CD4-positive, alpha-beta T cell treated with Interferon alpha-2 for 1 hour (primary cell): ENCODE measurements around the gene PCGF1.
A peak's percentile ranks its signal among the peaks of the same experiment; 100 is the strongest.

Source experiments
- DNase-seq, 2 donors: peaks; one replicate each; pipeline ENCODE4 v3.0.0-alpha.2; 2020 to 2022

The PCGF1 gene

DNA sequence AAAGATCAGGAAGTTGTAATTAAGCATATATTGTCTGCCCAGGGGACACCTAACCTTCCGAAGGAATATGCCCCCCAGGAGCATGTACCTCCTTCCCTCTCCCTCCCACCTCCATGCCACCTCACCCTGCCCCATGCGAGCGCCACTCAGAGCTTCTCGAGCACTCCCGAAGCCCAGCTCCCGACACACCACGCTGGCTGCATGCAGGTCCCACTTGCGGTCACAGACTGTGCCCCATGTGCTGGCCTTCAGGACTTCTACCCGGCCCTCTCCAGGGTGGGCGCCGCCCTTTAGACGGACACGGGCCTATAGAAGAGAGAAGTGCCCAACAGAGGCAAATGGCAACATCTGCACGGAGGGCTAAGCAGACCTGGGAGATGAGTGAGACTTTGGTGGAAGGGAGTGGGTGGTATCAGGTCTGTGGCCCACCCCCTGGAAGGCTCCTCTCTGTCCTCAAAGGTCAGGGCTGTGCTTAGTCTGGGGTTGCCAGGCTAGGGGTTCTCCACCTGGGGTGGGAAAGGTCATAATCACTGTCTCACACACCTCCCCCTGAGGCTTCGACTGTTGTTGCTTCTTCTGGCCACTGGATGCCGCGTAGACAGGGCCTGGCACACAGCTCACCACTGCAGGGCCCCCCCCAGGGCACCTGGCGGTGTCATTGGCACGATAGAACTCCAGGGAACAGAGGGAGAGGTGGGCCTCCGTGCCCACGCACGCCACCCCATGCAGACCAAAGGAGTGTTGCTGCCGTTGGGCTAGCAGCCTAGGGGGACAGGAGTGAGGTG, 28.9 kb upstream of the PCGF1 start:
- no peak for DNase-seq

DNA sequence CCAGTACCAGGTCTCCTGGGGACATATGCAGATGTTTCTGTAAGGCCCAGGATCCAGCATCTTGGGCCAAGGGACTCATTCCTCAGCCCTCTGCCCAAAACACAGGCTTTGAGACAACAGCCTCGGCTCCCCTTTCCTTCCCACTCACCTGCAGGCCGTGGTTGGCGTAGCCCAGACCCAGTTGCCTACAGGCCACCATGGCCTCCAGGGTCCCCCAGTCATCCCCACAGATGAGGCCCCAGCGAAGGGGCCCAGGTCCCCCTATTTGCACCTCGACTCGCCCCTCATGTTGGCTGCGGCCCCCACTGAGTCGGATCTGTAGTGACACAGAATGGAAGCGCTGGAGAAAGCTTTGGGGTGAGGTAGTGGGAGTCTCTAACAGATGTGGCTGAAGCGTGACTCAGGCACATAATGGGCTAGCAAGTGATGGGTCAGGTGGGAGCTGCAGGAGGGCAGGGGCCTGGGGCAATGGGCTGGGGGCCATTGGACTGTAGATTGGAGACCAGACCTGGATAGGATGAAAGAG, 28.0 kb upstream of the PCGF1 start:
- DNase-seq: no peak

DNA sequence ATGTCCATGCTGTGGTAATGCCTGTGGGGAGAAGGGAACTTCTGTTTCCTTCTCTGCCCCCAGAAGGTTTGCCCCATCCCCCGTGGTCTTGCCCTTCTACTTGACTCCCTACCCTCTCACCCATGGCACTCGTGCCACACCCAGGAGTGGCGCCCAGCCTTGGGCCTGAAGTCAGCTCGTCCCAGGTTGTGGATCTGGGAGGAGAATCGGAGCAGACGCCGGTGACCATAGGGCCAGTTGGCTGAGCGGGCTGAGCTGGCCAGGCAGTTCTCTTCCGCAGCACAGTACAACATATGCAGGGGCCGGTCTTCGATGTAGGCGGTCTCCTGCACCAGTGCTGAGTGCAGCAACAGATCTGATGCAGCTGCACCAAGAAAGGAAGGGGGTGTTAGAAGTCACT, 26.9 kb upstream of the PCGF1 start:
- DNase-seq: no peak

DNA sequence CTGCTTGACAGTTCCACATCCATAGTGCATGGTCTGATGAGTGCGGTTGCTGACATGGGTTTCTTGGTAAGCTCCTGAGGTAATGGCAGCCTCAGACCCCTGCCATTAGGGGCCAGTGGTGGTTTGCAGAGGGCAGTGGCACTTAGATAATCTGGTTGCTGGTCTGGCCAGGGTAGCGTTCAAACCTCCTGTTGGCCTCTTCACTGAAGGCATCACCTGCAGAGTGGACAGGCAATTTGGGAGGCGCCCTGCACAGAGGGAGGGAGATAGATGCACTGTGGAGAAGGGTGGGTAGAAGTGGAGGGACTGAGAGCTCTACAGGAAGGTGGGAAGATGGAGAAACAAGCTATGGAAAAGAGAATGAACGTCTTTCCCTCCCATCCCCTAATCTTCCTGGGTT, 26.0 kb upstream of the PCGF1 start:
- no peak for DNase-seq

DNA sequence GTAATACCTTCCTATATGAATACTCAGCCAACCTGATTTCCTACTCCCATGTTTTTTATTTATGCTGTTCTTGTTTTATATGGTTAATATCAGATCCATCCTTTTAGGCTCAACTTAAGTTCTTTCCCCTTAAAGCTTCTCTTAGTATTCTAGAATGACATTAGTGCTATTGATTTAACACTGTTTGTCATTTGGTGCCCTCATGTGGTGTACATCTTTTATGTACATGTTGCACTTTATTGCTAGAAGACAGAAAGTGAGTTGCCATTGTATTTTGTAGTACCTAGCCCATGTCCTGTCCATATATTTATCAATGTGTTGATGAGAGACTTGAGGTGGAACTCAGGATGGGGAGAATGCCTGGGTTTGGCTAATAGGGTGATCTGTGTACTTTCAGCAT, 24.7 kb upstream of the PCGF1 start:
- DNase-seq: peak in 1 of 2 donors; percentile 68

DNA sequence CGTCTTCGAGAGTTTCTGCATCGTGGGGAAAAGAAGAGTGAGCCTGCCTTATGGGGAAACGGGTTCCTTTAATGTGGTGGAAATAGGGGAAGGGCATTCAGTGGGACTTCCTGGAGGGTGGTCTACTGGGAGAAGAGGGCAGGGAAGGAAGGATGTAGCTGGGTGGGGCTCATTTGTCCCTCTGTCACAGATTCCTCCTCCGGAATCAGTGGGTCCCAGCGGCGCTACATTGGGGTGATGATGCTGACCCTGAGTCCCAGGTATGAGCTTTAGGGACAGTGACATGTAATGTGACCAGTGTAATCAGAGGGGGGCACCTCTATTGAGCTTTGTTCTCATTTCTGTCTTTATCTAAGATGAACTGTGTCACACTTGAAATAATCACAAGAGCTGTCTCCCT, 24.2 kb upstream of the PCGF1 start:
- DNase-seq: no peak

DNA sequence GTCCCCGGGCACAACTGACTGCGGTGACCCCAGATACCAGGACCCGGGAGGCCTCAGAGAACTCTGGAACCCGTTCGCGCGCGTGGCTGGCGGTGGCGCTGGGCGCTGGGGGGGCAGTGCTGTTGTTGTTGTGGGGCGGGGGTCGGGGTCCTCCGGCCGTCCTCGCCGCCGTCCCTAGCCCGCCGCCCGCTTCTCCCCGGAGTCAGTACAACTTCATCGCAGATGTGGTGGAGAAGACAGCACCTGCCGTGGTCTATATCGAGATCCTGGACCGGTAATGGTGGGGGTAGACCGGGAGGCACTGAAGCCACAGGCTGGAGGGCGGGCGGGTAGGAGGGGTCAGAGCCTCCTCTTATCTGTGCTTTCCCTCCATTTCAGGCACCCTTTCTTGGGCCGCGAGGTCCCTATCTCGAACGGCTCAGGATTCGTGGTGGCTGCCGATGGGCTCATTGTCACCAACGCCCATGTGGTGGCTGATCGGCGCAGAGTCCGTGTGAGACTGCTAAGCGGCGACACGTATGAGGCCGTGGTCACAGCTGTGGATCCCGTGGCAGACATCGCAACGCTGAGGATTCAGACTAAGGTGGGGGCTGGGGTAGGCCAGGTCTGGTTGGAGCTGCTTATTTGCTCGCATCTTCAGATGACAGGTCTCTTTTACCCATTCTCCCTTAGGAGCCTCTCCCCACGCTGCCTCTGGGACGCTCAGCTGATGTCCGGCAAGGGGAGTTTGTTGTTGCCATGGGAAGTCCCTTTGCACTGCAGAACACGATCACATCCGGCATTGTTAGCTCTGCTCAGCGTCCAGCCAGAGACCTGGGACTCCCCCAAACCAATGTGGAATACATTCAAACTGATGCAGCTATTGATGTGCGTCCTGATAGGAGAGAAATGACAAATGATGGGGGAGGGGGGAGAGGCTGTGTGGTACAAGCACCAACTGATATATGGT, 23.0 kb upstream of the PCGF1 start:
- peak; percentile 54 to 64 for DNase-seq

DNA sequence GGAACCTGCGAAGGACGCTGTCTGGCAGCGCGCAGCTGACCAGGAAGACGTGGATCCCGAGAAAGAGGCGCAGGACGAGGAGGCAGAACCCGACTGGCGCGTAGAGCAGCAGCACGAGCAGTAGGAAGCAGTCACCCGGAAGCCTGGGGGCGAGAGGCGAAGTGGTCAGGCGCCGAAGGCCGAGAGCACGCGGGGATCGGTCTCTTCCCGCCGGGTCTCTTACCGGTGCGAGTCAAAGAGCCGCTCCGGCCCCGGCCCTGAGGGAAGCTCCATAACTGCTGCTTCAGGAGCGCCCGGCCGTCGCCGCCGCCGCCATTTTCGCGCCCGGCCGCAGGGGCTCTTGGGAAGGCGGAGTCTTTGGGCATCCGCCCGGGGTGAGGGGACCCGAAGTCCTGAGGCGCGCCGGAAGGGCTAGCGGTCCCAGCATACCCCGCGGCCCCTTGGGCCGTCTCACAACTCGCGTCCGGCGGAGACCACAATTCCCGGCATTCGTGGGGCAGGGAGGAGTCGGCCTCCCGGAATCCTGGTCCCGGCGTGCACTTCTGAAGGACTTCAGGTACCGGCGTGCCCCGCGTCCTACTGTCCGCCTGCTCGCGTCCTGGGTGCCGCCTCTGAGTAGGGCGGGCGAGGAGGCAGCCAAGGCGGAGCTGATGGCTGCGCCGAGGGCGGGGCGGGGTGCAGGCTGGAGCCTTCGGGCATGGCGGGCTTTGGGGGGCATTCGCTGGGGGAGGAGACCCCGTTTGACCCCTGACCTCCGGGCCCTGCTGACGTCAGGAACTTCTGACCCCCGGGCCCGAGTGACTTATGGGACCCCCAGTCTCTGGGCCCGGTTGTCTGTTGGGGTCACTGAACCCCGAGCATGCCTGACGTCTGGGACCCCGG, 22.1 kb upstream of the PCGF1 start, which contains the start of the genes AUP1 and HTRA2:
AUP1 (minus strand) TSS at position 350 of the 882 bp plus-strand sequence; CDS start at position 273, 77 bp downstream.
HTRA2 (plus strand) TSS at position 577 of the 882 bp plus-strand sequence; CDS start at position 651, 74 bp downstream.
- peak; percentile 91 to 94 for DNase-seq

DNA sequence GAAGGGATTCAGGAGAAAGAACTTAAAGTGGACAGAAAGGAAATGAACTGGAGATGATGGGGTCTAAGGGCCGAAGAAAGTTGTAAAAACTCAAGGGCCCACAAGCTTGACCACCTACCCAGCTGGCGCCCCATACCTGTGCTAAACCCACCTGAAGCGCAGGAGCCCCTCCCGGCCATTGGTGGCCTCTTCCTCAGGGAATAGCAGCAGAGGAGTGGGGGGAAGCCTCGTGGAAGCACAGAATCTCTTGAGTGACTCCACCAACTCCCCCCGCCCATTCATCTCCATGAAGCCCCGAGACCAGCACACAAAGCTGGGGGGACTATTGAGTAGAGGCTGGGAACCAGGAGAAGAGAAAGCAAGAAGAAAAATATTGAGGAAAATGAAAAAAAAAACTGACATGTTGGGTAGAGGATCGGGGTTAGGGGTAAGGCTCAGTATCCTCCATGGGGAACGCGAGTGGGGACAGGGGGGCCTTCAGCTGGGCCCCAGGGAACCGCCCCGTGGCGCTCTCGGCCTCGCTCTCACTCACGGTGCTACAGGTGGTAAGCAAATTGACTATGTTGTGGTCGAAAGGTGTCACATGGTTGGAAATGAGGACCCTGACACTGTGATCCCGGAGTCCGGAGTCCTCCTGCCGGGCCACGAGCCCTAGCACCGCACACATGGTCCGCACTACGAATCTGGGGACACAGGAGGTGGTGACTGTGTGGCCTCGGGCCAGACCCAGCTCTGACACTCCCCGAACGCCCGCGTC, 21.3 kb upstream of the PCGF1 start:
- DNase-seq: peak in 1 of 2 donors; percentile 38

DNA sequence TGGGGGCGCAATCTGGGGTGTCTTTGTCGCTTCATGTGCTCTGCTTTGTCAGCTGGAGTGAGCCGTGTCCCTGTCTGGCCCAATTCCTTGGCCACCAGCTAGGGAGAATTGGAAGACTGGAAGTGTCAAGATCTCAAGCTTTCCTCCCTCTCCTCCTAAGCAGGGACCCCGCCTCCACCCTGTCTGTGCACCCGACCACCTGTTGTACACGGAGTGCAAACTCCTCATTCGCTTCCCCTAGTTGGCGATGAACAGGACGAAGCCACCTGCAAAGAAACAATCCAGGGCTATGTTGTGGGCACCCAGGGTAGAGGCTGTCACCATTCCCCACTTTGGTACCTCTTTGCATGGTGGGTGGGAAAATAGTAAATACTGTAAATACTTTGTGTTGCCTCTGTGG, 20.2 kb upstream of the PCGF1 start:
- no peak for DNase-seq

DNA sequence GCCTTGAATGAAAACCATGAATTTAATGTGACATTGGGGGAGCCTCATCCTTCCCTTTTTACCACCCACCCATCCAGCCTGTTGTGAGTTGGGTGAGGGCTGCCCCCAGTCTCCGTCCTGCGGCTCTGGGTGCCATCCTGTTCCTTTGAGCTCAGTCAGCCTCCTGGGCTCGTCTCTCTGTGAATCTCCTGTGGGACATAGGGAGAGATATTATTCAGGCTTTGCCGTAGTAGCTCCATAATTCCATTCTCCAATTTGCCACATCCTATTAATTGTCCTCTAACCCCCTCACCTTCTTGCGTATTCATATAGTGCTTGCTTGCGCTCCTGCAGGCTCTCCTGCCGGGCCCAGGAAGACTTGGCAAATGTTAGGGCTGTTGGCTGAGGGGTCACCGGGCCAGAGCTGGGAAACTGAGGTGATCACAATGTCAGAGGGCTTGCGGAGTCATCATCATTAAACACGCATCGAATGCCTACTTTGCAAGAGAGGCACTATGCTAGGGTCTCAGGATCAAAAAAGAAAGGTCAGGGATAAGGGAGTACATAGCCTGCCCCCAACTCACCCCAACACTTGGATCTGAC, 19.2 kb upstream of the PCGF1 start:
- DNase-seq: no peak

DNA sequence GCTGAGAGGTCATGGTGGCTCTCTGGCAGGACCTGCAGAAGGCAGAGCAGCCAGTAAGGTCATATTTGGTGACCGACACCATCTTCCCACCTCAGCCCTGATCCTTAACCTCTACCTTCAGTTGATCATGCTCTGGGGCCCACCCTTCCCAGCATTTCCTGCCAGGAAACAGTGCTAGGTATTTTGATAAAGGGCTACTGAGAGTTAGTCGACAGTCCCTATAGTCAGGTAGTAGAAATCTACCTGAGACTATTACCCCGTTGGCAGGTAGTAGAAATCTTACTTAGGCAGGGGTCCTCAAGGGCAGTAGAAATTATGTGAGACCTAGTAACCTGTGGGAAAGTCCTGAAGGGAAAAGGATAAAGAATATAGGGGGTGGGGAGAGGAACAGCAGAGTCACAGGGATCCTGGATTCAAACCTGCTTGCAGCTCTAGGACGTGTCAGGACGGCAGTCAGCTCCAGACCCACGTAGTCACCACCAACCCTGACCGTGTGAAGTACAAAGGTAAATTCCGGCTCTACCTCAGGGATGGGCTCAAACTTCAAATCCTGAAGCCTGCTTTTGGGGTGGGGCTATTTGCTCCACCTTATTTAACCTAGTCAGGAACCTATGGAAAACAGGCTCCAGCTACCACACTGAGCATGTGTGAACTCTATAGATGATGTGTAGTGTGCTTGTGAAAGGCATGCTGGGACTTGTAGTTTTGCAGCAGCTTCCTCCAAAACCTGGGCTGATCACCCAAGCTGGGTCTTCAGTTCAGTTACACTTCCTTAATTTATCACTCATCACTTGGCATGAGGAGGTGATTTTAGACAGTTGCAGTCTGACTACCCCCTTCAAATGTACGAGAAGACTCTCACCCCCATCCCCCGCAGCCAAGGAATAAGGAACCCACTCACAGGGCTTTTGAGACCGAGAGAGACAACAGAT, 18.5 kb upstream of the PCGF1 start, which contains the start of gene DQX1:
DQX1 (minus strand) TSS at position 515 of the 932 bp plus-strand sequence; CDS start at position 13, 502 bp downstream.
- DNase-seq: peak; percentile 54 to 63

DNA sequence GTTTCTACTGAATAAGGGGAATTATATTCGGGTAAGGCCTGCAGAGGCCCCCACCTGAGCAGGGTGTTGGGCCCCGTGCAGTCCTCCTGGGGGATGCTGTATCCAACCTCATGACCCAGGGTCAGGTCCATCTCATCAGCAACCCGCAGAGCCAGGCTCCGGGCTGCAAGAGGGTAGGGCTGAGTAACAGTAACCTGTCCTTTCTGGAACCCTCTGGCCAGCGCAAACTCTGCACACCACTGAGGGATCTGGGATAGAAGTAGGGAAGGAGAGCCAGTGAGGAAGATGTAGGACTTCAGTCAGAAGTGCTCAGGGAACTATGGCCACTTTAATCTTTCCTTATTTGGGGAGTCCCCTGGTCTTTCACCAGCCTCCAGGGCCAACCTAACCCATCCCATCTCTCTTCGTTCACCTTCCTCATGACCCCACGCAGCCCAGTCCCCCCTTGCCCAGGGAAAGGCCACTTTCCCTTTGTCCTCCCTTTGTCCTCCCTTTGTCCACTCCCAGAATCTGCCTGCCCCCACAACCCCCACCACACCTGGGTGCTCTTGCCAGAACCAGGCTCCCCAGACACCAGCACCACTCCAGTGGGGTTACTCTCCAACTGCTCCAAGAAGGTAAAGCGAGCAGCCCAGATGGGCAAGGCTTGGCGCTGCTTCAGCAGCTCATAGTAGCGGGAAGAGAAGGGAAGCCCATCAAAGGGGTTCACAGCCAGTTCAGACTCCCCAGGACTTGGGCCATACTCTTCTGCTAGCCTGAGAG, 17.6 kb upstream of the PCGF1 start:
- no peak for DNase-seq

DNA sequence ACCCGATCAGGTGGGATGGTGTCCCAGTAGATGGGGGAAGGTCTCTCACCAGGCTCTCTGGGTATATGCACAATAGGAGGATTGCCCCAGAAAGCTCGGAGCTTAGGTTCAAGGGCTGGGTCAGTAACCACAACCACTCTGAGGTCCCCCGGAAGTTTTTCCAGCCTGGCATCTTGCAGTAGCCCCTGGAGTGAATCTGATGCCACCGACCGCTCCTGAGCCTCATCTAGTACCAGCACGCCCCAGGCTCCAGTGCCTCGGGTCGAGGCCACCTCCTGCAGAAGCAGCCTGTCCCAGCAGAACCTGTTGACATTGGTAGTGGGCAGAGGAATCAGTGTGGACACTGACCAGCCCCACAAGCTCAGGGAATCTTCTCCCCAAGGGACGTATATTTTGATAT, 16.5 kb upstream of the PCGF1 start:
- DNase-seq: no peak

DNA sequence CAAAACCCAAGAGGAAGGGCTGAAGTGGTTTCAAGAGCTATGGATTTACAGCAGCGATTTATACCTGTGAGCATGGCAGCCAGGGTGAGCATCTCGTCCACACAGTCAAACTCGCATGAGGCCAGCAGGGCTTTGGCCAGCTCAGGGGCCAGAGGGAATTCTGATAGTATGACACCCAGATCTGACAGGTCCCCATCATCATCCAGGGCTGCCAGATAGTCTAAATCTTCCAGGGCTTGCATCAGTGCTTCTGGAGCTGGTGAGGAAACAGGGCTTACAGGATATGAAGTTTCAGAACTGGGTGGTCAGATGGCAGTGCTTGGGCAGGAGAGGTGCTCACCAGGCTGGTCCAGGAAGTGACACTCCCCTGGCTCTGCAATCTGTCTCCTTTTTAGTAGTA, 15.0 kb upstream of the PCGF1 start:
- no peak for DNase-seq

DNA sequence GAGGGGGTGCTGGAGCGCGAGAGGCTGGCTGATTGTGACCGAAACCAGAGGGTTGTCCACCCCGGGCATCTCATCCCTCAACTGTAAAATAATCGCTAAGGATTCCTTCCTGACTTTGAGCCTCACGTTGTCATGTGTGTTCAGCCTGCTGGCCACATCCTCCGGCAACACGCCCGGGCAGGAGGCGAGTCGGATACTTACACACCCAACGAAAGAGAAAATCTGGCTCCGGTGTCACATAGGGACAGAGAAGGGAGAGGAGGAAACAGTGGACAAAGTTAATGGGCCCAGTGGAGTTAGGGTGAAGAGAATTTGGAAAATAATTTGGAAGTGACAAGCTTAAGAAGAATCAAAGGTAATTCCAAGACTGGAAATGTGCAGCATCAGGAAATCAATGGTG, 9.2 kb upstream of the PCGF1 start:
- DNase-seq: no peak

DNA sequence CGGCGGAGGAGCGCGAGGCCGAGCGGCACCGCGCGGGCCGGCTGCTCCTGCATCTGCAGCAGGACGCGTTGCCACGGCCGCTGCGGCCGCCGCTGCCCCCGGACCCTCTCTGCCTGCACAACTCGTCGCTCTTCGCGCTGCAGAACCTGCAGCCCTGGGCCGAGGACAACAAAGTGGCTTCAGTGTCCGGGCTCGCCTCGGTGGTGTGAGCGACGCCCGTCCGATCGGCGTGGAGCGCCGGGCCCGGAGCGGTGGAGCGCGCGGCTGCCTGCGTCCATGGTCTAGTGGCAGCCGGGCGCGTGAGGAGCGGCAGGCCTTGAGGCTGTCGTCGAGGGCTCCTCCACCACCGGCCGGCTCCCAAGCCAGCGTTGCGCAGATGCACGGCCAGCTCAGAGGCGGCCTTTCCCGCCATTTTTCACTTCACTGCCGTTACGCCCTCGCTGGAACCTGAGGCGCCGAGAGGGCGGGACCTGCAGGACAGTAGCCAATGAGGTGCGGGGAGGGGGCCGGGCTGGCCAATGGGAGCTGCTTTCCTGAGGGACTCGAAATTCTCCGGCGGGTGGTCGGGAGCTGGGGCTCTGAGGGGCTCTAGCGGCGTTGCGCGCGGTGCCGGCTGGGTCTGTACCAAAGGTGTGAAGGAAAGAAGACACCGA, 8.6 kb upstream of the PCGF1 start:
- peak; percentile 77 to 82 for DNase-seq

DNA sequence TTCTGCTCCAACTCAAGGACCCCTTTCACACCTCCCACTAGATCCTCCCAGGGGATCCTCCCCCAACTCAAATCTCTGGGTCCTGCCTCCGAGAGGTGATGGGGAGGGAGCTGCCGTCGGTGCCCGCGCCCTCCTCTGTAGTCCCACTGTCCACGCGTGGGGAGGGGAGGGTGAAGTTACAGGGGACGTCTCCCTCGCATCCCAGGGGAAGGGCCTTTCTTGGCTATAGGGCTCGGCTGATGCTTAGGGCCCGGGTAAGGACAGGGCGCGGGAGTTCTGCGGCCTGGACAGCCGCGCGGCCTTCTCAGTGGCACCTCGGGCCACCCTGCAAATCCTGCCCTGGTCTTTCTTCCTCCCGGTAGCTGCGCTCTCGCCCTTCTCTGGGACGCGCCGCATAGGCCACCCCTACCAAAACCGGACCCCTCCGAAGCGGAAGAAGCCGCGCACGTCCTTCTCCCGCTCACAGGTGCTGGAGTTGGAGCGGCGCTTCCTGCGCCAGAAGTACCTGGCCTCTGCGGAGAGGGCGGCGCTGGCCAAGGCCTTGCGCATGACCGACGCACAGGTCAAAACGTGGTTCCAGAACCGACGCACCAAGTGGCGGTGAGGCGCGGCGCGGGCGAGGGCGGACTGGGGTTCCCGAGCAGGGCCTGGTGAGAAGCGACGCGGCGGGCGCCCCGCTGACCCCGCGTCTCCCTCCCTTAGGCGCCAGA, 7.9 kb upstream of the PCGF1 start:
- DNase-seq: peak in 1 of 2 donors; percentile 12
